GM23248 (cell line): ENCODE data around the gene SHROOM3. TPM values are rescaled to one million over a fixed set of nuclear protein-coding genes. Genes with fewer than 3 reads are reported as not detected.

Experiments used
- DNase-seq: peaks from one replicate; pipeline ENCODE4 v3.0.0-alpha.2; 2015
- H2AFZ ChIP-seq: fragments of 200-600 bp; sonication (generic); 2 replicates; pipeline ENCODE4 v1.6.1; 2016; ENCODE audit warnings: antibody characterized with exemption
- H3F3A ChIP-seq: fragments of 200-600 bp; sonication (generic); 2 replicates; pipeline ENCODE4 v1.6.1; 2016; ENCODE audit warnings: mild to moderate bottlenecking, antibody characterized with exemption, mixed run types; ENCODE audit not compliant: insufficient read depth
- H3K27ac ChIP-seq: fragments of 200-600 bp; sonication (generic); 2 replicates; pipeline ENCODE4 v1.5.1; 2016; ENCODE audit warnings: mild to moderate bottlenecking
- H3K27me3 ChIP-seq: fragments of 200-600 bp; sonication (generic); replicated peaks from 2 replicates; pipeline ENCODE4 v1.6.1; 2016; ENCODE audit warnings: mild to moderate bottlenecking; ENCODE audit not compliant: insufficient read depth
- H3K36me3 ChIP-seq: fragments of 200-600 bp; sonication (generic); 2 replicates; pipeline ENCODE4 v1.6.1; 2016; ENCODE audit warnings: low read depth, mild to moderate bottlenecking
- H3K4me1 ChIP-seq: fragments of 200-600 bp; sonication (generic); 2 replicates; pipeline ENCODE4 v1.6.1; 2016; ENCODE audit warnings: mild to moderate bottlenecking; ENCODE audit not compliant: insufficient read depth
- H3K4me2 ChIP-seq: fragments of 200-600 bp; sonication (generic); one replicate; pipeline ENCODE4 v1.6.1; 2016; ENCODE audit warnings: mild to moderate bottlenecking; ENCODE audit not compliant: unreplicated experiment
- H3K4me3 ChIP-seq: fragments of 200-600 bp; sonication (generic); 2 replicates; pipeline ENCODE4 v1.5.1; 2016; ENCODE audit warnings: mild to moderate bottlenecking
- H3K79me2 ChIP-seq: fragments of 200-600 bp; sonication (generic); 2 replicates; pipeline ENCODE4 v1.6.1; 2016; ENCODE audit warnings: mild to moderate bottlenecking; ENCODE audit not compliant: insufficient read depth
- H3K9ac ChIP-seq: fragments of 200-600 bp; sonication (generic); 2 replicates; pipeline ENCODE4 v1.6.1; 2016; ENCODE audit warnings: mild to moderate bottlenecking
- H3K9me2 ChIP-seq: fragments of 200-600 bp; sonication (generic); 2 replicates; pipeline ENCODE4 v1.6.1; 2016; ENCODE audit warnings: mixed run types, mild to moderate bottlenecking, moderate library complexity; ENCODE audit not compliant: insufficient read depth
- H3K9me3 ChIP-seq: fragments of 200-600 bp; sonication (generic); one replicate; pipeline ENCODE4 v1.6.1; 2017; ENCODE audit warnings: low read depth
- H4K20me1 ChIP-seq: fragments of 200-600 bp; sonication (generic); 2 replicates; pipeline ENCODE4 v1.6.0; 2016; ENCODE audit not compliant: insufficient read depth
- EZH2 ChIP-seq: fragments of 200-600 bp; sonication (generic); IDR thresholded peaks from 2 replicates; pipeline ENCODE4 v1.6.1; 2018; ENCODE audit warnings: antibody characterized with exemption, mild to moderate bottlenecking; ENCODE audit not compliant: insufficient read depth, poor library complexity, severe bottlenecking
- EZH2phosphoT487 ChIP-seq: fragments of 200-600 bp; sonication (generic); IDR thresholded peaks from 2 replicates; pipeline ENCODE4 v1.6.1; 2018; ENCODE audit warnings: antibody characterized with exemption, moderate library complexity, mild to moderate bottlenecking, low read depth; ENCODE audit not compliant: insufficient read depth
- WGBS, 2 experiments: methylation state at CpG; one replicate each; pipeline ENCODE4 v1.1.6; 2015 to 2017; ENCODE audit warnings: low lambda C conversion rate in 2 of 2, low coverage in 1 of 2; ENCODE audit errors: missing lambda C conversion rate in 2 of 2; 5-methylcytosine and 5-hydroxymethylcytosine counted together
- in situ Hi-C: fragments of 300-500 bp; cut with MboI; formaldehyde crosslinking; loops from 2 replicates; pipeline ENCODE4 v1.15.0; 2020
- polyA plus RNA-seq: library from polyadenylated mRNA; unstranded; fragments of >200 nt; fragmentation: Nextera tagmentation; extraction: Ambion mirVana; gene quantifications from 2 replicates; pipeline ENCODE4 v1.2.1, GENCODE V29; 2016
- total RNA-seq: library from RNA; depleted of rRNA; stranded (reverse); fragments of >200 nt; shearing (Covaris generic); gene quantifications from 2 replicates; pipeline ENCODE4 v1.2.3, GENCODE V29; 2014

Gene SHROOM3
- total and polyA plus RNA-seq, 2 experiments from 2014 or later, result 9.7 to 44.6 TPM

DNA sequence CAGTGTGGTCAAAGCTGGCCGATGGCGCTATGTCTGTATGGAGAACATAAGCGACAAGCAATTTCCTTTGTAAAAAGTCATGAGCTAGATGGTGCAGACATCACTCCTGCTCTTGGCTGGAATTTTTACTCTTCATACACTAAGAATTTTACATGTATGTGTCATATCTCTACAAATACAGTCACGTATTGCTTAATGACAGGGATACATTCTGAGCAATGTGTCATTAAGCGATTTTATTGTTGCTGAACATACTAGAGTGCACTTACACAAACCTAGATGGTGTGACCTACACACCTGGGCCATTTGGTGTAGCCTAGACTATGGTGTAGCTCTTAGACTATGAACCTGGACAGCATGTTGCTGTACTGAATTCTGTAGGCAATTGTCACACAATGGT is 277.5 kb downstream of the SHROOM3 start:
- no peak for TF ChIP-seq EZH2
- TF ChIP-seq EZH2phosphoT487, result no peak
- Histone ChIP-seq H3K9ac (no peak overlapping the region), H3K27me3 (no peaks in the 10 kb centered on the region), H3K9me3 (no peaks in the 10 kb centered on the region), H3K4me3 (no peak overlapping the region), H3K79me2 (peaks cover 41% of the 10 kb centered on the region), H3K9me2 (no peaks in the 10 kb centered on the region), H2AFZ (no peak overlapping the region), H4K20me1 (no peaks in the 10 kb centered on the region), H3K4me1 (peaks cover 12% of the 10 kb centered on the region), H3K36me3 (no peaks in the 10 kb centered on the region), H3K4me2 (no peak overlapping the region), H3F3A (no peaks in the 10 kb centered on the region), H3K27ac (no peak overlapping the region)
- no peak for DNase-seq
- WGBS, 2 experiments, result 93 to 95% methylated on average over 5 of the region's 5 CpGs
- in situ Hi-C loops, result no loop called here

- no peak for DNase-seq
- H3K79me2 ChIP-seq, result peaks cover 39% of the 10 kb centered on the region
These were observed 279.2 kb downstream of the SHROOM3 start for GRCh38 chr4:76714226-76714625.

DNA sequence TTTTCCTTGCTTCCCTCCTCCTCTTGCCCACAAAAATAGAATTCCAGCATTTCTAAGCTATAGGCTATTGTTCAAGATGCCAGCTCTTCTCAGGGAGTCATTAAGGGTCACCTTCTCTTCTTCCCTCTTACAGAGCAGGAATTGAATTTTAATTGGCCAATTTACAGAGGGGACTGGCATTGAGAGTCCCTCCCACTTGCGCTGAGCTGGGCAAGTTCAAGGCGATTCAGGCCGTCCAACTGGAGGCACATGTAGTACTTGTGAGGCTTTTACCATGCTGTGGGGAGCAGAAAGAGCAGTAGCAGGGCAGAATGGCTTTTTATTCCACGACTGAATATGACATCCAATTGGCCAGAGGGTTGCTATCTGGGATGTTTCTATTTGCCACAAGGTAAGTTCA is 281.0 kb downstream of the SHROOM3 start:
- Histone ChIP-seq H3K9me3 (no peaks in the 10 kb centered on the region), H3K9ac (no peak overlapping the region), H2AFZ (no peak overlapping the region), H3F3A (no peaks in the 10 kb centered on the region), H4K20me1 (no peaks in the 10 kb centered on the region), H3K4me3 (no peak overlapping the region), H3K4me1 (peaks cover 3% of the 10 kb centered on the region; the same call in 1 of the 2 replicates), H3K79me2 (peaks cover 48% of the 10 kb centered on the region), H3K4me2 (no peak overlapping the region), H3K27me3 (no peaks in the 10 kb centered on the region), H3K9me2 (no peaks in the 10 kb centered on the region), H3K27ac (no peak overlapping the region), H3K36me3 (no peaks in the 10 kb centered on the region)
- TF ChIP-seq EZH2phosphoT487 (no peak), EZH2 (no peak)
- WGBS, 2 experiments, result 96 to 99% methylated on average over 4 of the region's 4 CpGs
- no peak for DNase-seq
- in situ Hi-C loops, result no loop called here

More at GRCh38 chr4:76714226-76714625, 279.2 kb downstream of the SHROOM3 start:
- Histone ChIP-seq H2AFZ (no peak overlapping the region), H3K27ac (no peak overlapping the region), H3K4me3 (no peak overlapping the region), H3K9me3 (no peaks in the 10 kb centered on the region), H3K4me1 (peaks cover 9% of the 10 kb centered on the region), H3K9ac (no peak overlapping the region), H3K9me2 (no peaks in the 10 kb centered on the region), H3K27me3 (no peaks in the 10 kb centered on the region), H3K36me3 (no peaks in the 10 kb centered on the region), H3K4me2 (no peak overlapping the region), H3F3A (no peaks in the 10 kb centered on the region), H4K20me1 (no peaks in the 10 kb centered on the region)
- 56 to 63% methylated on average over 1 of the region's 1 CpG for WGBS, 2 experiments
- TF ChIP-seq EZH2phosphoT487, result no peak
- TF ChIP-seq EZH2, result no peak
- in situ Hi-C loops, result no loop called here

- H3K4me3 ChIP-seq, result no peak overlapping the region
- no peaks in the 10 kb centered on the region for H3K9me3 ChIP-seq
- peaks cover 3% of the 10 kb centered on the region; the same call in 1 of the 2 replicates for H3K4me1 ChIP-seq
- TF ChIP-seq EZH2phosphoT487 (no peak), EZH2 (no peak)
- no peak overlapping the region for H3K4me2 ChIP-seq
- 67 to 69% methylated on average over 2 of the region's 2 CpGs for WGBS, 2 experiments
- no peak for DNase-seq
- H3K79me2 ChIP-seq, result peaks cover 54% of the 10 kb centered on the region
- H3F3A ChIP-seq, result no peaks in the 10 kb centered on the region
- no peaks in the 10 kb centered on the region for H3K27me3 ChIP-seq
- H2AFZ ChIP-seq, result no peak overlapping the region
- no peaks in the 10 kb centered on the region for H4K20me1 ChIP-seq
- no peak overlapping the region for H3K27ac ChIP-seq
- no peaks in the 10 kb centered on the region for H3K36me3 ChIP-seq
- H3K9me2 ChIP-seq, result no peaks in the 10 kb centered on the region
- in situ Hi-C loops, result no loop called here
- H3K9ac ChIP-seq, result no peak overlapping the region
These were observed 281.6 kb downstream of the SHROOM3 start for GRCh38 chr4:76716658-76717057.

DNA sequence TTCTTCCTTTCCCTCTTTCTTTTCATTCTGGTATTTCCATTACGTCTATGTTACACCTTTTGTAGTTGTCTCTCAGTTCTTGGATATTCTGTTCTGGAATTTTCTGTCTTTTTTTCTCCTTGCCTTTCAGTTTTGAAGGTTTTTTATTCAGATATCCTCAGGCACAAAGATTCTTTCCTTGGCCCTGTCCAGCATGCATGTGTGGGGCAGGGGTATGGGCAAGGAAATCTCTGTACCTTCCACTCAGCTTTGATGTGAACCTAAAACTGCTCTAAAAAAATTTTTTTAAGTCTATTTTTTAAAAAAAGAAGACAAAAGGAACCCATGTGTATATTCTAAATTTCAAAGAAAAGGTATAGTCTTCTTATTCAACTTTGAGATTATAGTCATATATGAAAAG is 282.4 kb downstream of the SHROOM3 start:
- no peaks in the 10 kb centered on the region for H3K9me2 ChIP-seq
- in situ Hi-C loops, result no loop called here
- no peak overlapping the region for H2AFZ ChIP-seq
- no peak overlapping the region for H3K27ac ChIP-seq
- no peak overlapping the region for H3K4me3 ChIP-seq
- H3K27me3 ChIP-seq, result no peaks in the 10 kb centered on the region
- H3K4me2 ChIP-seq, result no peak overlapping the region
- DNase-seq, result no peak
- no peaks in the 10 kb centered on the region for H3K36me3 ChIP-seq
- H3K9ac ChIP-seq, result no peak overlapping the region
- H3K9me3 ChIP-seq, result no peaks in the 10 kb centered on the region
- 96 to 100% methylated on average over 1 of the region's 1 CpG for WGBS, 2 experiments
- TF ChIP-seq EZH2, result no peak
- no peak for TF ChIP-seq EZH2phosphoT487
- peaks cover 5% of the 10 kb centered on the region; the same call in 1 of the 2 replicates for H3F3A ChIP-seq
- peaks cover 3% of the 10 kb centered on the region; the same call in 1 of the 2 replicates for H3K4me1 ChIP-seq
- H4K20me1 ChIP-seq, result no peaks in the 10 kb centered on the region
- peaks cover 62% of the 10 kb centered on the region for H3K79me2 ChIP-seq
